Superior temporal gyrus (tissue), 1 donor: ENCODE results near the gene ZNF211.
A peak's percentile ranks its signal among the peaks of the same experiment; 100 is the strongest.

Source experiments
- DNase-seq: peaks from one replicate; pipeline ENCODE4 v3.0.0-alpha.2; 2016; ENCODE audit errors: extremely low spot score

The ZNF211 gene

DNA sequence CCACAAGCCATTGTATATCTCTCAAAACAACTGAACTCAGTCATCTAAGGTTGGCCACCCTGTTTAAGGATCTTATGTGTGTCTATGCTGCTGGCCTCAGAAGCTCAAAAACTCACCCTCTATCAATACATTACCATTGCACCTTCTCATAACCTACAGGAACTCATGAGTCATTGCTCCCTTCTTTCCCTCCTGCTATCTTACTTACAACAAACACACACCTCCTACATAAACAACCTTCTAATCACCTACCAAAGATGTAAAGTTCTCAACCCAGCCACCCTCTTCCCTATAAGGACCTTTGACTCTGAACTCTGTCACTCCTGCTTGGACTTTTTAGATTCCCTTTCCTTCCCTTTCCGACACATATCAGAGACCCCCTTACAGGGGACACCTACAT, 22.5 kb downstream of the ZNF211 start:
- DNase-seq, result no peak

DNA sequence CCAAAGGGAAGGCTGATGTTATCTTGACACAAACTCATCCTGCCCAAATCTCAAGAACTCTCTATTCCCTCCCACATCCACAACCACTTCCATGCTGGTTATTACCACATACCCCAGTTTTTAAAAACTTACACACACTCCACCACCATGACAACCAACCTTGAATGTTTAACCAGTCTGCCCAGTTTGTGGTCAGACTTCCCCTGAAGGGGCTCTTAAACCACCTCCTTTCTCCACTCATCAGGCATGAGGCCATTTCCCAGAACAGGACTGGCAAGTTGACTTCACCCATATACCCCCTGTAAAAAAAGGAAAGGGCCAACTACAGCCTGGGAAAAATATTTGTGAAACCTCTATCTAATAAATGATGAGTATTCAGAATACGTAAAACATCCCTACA, 23.4 kb downstream of the ZNF211 start:
- no peak for DNase-seq

DNA sequence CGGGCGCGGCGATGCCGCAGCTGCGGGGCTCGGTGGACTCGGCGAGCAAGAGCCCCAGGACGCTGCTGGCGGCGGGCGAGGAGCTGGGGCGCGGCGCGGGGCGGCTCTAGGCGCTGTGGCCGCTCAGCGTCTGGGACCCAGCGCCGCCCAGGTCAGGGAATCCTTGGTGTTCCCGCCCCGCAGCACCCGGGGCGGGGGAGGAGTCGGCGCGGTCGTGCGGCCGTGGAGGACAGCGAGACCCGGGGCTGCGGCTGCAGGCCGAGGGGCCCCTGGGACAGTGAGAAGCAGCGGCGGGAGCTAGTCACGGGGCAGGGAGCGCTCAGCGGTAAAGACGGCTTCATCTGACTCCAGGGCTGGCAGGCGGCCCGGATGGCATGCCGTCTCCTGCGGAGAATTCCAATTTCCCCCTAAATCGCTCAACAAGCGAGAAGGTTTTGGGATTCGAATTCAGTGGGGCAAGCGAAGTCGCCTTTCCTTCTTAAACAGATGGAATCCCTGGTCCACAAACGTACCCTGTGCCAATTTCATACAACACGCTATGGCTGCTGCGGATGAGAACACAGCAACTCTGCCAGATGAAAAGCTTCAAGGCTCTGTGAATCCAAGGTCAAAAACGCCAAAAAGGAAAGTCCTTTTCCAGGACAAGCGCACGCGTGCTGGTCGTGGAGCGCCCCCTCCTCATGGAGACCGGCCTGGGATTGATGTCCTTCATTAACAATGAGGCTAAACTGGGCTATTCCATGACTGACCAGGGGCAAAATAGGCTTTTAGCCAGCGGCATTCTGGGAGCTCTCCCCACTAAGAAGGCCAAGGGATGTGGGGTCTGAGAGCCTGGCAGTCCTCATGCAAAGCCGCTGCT, 31.5 kb downstream of the ZNF211 start:
- DNase-seq, result peak; percentile 22

DNA sequence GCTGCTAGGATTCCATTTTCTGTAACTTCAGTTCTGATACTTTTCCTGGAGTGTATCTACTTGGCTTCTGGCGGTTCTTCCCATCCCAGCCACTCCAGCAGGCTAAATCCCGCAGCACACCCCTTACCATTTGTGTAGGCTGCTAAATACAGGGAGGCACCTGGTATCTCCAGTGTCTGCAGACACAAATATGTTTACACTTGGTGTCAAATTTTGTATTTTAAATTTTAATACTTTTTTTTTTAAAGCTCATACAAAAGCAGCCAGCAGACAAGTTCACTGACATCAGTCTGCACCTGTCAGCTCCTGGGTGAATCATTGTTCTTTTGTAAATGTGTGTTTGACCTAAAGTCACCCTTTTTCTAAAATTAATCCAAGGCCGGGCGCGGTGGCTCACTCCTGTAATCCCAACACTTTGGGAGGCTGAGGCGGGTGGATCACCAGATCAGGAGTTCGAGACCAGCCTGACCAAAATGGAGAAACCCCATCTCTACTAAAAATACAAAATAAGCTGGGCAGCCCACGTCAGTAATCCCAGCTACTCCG, 32.4 kb downstream of the ZNF211 start:
- DNase-seq, result no peak

DNA sequence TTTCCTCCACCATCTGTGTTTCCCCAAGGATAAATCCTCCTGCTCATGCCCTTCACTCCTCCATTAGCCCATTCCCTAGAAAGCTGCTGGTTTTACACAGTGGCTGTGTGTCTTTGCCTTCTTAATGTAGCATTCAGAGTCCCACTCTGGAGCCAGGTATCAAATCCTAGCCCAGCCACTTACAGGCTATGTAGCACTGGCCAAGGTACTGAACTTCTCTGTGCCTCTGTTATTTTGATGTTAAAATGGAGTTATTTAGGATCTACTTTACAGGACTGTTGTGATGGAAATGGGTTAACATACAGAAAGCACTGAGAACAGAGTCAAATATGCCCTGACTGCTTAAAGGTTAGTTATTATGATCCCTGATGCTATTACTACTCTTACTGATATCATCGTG, 34.3 kb downstream of the ZNF211 start:
- DNase-seq, result no peak

DNA sequence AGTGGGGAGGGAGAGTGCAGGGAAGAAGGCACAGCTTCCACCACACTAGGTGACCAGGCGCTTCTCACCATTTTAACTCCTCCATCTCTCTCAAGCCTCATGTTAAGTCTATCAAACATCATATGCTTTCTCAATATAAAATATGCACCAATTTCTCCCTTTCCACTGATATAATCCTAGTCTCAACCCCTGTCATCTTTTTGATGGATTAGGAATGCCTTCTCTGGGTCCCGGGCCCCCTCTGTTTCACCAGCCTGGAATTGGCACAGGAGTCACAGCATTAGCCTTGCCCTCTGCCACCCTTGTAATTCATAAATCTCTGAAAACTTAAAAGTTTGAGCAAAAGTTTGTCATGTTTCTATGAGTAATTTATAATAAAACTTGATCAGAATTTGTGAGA, 35.7 kb downstream of the ZNF211 start, which contains the start of gene ZSCAN4:
TSS of gene ZSCAN4 (plus strand) at position 301 of the 400 bp plus-strand sequence. CDS start 7,211 bp downstream, outside the sequence.
- DNase-seq, result no peak

DNA sequence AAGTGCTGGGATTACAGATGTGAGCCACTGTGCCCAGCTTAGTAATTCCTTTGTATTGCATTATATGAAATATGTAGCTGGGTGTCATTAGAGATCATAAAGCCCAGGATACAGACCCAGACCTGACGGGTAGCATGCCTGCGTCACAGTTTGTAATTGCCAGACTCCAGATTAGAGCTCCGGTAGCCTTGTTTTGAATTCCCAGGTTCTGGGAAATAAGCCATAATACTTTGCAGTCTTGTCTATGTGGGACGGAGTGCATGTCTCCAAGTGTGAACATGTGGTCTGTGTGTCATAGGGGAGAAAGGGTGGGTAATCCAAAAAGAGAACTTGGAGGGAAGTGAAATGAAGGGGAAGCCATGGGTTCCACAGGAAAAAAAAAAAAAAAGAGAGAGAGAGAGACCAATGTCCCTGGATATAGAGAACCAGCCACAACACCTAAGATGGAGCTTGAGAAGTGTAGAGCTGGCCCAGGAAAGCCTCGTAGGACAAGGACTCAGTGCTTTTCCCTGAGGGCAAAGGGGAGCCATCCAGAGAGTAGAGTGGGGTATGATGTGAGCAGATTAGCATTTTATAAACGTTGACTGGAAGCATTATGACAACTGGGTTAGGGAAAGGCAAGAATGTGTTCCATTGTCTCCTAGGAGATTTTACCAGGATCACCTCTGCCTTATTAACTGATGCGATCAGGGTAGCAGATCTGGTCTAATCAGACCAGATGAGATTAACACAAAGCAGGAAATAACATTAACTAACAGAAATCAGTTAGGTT, 38.3 kb downstream of the ZNF211 start:
- DNase-seq, result no peak

DNA sequence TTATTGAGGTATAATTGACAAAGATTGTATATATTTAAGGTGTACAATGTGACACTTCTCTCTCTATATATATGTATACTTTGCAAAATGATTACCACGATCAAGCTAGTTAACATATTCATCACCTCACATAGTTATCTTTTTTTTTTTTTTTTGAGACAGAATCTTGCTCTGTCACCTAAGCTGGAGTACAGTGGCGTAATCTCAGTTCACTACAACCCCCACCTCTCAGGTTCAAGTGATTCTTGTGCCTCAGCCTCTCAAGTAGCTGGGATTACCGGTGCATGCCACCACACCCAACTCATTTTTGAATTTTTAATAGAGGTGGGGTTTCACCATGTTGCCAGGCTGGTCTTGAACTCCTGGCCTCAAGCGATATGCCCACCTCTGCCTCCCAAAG, 39.5 kb downstream of the ZNF211 start:
- DNase-seq, result no peak

DNA sequence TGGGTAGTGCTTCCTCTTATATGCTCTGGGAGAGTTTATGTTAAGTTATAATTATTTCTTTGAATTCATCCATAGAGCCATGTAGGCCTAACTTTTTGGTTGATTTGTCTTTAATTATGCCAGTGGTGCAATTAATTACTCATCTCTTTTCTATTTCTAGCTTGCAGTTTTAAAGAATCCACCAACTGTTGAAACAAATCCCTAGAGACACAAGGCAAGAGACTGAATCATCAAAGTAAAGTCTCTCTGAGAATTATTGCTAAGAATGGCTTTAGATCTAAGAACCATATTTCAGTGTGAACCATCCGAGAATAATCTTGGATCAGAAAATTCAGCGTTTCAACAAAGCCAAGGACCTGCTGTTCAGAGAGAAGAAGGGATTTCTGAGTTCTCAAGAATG, 42.9 kb downstream of the ZNF211 start:
- DNase-seq, result no peak

DNA sequence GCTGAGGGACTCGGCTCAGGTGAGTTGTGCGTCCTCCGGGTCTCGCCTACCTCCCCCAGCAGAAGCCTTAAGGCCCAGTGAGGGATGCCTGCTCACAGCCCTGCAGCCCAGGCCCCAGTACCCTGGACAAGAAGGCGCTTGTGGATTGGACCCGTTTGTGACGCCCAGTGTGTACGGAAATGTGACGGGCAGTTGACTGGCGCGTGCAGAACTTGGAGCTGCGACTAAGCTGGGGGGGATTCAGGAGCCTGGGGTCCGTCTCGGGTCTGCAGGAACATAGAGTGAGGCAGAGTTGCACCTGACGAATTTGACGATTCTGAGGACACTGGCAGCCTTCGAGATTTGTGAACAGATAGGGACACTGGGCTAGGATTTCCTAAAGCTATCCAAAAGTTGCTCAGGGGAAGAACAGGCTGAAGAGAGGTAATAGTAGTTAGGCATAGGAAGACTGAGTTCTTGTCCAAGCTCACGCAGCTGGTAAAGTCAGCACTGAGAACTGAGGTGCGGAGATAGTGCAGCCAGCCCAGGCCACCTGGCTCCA, 49.3 kb downstream of the ZNF211 start:
- no peak for DNase-seq

DNA sequence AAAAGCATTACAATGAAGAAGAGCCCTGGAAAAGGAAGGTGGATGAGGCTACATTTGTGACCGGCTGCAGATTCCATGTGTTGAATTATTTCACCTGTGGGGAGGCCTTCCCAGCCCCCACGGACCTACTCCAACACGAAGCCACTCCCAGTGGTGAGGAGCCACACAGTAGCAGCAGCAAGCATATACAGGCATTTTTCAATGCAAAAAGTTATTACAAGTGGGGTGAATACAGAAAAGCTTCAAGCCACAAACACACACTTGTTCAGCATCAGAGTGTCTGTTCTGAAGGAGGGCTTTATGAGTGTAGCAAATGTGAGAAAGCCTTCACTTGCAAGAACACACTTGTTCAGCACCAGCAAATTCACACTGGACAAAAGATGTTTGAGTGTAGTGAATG, 53.8 kb downstream of the ZNF211 start:
- DNase-seq, result no peak

DNA sequence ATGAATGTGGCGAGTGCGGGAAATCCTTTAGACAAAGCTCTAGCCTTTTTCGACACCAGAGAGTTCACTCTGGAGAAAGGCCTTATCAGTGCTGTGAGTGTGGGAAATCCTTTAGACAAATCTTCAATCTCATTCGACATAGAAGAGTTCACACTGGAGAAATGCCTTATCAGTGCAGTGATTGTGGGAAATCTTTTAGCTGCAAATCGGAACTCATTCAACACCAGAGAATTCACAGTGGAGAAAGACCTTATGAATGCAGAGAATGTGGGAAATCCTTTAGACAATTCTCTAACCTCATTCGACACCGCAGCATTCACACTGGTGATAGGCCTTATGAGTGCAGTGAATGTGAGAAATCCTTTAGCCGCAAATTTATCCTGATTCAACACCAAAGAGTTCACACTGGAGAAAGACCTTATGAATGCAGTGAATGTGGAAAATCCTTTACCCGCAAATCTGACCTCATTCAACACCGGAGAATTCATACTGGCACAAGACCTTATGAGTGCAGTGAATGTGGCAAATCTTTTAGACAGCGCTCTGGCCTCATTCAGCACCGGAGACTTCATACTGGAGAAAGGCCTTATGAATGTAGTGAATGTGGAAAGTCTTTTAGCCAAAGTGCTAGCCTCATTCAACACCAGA, 54.5 kb downstream of the ZNF211 start:
- DNase-seq, result no peak

DNA sequence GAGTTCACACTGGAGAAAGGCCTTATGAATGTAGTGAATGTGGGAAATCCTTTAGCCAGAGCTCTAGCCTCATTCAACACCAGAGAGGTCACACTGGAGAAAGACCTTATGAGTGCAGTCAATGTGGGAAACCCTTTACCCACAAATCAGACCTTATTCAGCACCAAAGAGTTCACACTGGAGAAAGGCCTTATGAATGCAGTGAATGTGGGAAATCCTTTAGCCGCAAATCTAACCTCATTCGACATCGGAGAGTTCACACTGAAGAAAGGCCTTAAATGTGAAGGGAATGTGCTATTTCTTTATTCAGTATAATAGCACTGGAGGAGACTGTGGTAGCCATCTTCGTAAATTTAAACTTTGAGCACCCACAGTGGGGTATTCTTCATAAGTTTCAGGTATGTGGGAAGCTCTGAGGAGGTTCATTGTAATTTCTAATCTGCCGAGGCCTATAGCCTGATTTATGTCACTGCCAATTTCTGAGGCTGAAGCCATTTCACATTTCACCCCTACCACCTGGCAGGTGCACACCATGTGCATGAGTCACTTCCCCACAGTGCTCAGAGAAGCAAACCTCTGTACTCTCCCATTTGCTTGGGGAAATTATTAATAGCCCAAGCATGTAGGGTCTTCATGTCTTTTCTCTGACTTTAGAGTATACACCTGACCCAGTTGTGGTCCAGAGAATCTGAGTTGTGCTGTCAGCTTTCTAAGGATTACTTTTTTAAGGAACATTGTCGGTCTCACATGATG, 55.2 kb downstream of the ZNF211 start:
- no peak for DNase-seq

DNA sequence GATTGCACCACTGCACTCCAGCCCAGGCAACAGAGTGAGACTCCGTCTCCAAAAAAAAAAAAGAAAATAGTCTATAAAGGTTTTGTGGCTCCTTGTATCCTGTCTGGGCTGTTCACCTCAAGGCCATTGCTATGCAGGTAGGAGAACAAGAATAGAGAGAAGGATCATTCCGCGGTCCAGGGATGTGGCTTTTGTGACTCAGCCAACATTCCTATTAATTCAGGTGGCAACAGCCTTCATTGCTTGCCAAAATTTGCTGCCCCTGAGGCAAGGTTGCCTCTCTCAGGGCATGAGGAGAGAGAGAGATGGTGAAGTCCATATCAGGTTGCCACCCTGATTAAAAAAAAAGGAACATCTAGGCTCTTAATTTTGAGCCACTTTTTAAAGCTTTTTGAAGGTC, 56.8 kb downstream of the ZNF211 start:
- DNase-seq, result no peak
